ENCODE measurements around the gene CSTF2T. TPM values are rescaled to one million over a fixed set of nuclear protein-coding genes. Genes with fewer than 3 reads are reported as not detected.

The CSTF2T gene
- total RNA-seq: 24.4 and 26.6 TPM in 2 replicates

GRCh38 chr10:51699475-51700227 is at the start of gene CSTF2T:
Gene CSTF2T, minus strand, starts transcription at chr10:51699595. Its CDS starts 46 bp downstream, at chr10:51699549.

